ENCODE results near the gene COL11A2. TPM values are rescaled to one million over a fixed set of nuclear protein-coding genes. Genes with fewer than 3 reads are reported as not detected.

The COL11A2 gene
- total RNA-seq, 1 donor from 2014 or later, result 1.4 TPM

DNA sequence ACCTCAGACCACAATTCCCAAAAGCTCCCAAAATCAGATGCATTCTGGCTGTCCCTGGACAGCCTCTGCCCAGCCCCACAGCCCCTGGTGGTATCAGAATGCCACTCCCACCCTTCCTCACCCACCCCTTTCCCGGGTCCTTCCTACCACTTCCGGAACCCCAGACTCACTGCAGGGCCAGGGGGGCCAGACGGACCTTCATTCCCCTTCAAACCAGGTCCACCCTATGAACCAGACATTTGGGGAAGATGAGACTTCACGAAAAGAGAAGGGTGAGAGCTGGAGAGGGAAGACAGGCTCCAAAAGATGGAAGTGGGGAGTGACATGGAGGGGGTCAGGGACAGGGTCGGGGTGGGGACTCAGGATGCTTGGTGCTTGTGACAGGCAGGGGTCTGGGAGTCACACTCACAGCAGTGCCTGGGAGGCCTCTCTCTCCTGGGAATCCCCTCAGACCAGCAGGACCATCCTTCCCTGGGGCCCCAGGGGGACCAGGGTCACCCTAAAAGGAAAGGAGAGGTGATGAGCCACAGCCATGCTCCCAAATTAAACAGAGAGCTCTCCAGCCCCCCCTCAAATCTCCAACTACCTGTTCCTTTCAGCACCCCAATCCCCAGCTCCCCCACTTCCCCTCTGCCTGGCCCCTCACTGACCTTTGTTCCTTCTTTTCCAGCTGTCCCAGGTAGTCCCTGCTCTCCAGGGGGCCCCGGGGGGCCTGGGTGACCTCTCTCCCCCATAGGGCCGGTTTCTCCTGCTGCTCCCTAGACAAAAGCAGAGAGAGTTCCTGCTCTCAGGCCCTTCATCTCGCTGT is 20.2 kb downstream of the COL11A2 start:
- no peak for DNase-seq

DNA sequence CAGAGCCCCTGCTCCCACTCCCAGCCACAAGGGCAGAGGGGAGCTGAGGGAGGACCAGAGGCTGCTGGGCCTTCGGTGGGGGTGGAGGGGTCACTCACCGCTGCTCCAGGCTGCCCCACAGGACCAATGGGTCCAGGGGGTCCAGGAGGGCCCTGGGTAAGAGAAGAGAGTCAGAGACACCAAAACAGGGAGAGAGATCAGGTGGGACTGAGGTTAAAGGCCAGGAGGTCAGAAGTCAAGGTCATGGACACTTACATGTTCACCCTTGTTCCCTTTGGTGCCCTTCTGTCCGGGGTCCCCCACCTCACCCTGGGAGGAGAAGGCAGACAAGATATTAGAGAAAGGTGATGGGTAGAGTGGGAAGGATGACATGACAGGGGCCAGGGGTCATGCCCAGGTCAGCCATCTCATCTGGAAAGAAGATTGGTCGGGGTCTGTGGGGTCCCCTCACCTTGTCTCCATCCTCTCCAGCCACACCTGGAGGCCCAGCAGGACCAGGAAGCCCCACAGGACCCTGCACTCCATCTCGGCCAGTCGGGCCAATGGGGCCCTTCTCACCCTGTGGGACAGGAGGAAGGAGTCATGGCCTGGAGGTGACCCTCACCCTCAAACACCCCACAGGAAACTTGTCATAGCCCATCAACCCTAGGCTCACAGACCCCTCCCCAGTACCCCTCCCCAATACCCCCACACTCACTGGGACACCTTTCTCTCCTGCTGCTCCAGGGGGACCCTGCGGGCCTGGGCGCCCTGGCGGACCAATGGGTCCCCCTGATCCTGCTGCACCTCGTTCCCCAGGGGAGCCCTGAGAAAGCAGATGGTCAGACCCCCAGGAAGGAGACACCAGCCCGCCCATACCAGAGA is 21.0 kb downstream of the COL11A2 start:
- DNase-seq, result no peak

- no peak for DNase-seq
Observed at GRCh38 chr6:33170176-33171015, 21.9 kb downstream of the COL11A2 start.

DNA sequence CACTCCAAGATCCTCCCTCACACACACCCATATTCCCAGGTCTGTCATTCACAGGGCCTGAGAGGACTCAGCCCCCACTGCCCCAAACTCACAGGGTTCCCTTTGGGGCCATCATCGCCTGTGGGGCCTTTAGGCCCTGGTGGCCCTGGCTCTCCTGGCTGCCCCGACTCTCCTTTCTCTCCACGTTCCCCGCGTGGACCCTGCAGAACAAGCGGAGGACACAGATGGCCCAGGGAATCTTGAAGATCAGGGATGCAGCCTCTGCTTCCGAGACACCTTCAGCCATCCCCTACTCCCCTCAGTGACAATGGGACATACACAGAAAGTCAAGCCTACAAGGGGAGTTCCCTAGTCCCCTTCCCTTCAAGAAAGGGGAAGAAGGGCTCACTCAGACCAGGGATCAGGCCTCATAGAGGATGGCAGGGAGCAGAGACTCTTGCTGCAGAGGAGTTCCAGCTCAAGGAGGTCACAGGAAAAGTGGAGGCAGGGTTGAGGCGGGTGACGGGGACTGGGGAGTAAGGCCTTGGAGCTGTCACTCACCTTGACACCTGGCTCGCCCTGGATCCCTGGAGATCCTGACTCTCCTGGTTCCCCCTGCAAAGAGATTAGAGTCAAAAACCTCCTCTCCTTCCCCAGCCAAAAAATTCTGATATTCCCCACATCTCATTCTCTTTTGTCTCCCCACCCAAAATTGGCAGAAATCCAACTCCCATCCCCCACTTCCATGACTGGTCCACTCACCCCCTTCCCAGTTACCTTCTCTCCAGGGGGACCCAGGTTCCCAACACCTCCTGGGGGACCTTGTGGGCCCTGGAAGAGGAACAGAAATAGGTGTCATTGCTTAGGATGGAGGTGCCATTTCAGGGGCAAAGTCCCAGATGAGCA is 22.7 kb downstream of the COL11A2 start:
- DNase-seq, result no peak

DNA sequence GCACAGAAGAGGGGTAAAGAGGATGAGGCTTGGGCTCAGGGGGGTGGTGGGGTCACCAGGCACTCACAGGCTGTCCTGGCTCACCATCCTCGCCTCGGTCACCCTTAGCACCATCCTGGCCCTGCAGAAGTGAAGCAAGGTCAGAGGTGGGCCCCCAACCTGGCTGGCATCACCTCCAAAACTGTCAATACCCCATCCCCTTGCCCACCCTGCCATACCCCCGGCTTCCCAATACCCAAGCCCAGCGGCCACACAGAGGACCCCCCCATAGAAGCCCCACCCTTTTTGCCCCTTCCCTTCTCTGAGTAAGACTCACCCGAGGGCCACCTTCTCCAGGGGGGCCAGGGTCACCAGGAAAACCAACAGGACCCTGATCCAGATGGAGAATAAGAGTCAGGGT is 23.6 kb downstream of the COL11A2 start:
- DNase-seq, result no peak

DNA sequence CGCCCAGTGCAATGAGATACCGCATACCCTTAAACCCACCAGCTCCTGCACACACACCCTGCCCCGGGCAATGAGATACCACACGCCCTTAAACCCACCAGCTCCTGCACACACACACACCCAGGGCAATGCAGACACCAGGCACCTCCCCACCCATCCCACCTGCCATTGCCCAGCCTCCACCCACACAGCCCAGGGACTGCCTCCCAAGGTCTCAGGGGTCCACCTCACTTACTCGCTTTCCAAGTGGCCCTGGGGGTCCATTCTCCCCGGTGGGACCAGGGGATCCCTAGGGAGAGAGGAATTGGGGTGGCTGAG is 24.0 kb downstream of the COL11A2 start:
- no peak for DNase-seq

DNA sequence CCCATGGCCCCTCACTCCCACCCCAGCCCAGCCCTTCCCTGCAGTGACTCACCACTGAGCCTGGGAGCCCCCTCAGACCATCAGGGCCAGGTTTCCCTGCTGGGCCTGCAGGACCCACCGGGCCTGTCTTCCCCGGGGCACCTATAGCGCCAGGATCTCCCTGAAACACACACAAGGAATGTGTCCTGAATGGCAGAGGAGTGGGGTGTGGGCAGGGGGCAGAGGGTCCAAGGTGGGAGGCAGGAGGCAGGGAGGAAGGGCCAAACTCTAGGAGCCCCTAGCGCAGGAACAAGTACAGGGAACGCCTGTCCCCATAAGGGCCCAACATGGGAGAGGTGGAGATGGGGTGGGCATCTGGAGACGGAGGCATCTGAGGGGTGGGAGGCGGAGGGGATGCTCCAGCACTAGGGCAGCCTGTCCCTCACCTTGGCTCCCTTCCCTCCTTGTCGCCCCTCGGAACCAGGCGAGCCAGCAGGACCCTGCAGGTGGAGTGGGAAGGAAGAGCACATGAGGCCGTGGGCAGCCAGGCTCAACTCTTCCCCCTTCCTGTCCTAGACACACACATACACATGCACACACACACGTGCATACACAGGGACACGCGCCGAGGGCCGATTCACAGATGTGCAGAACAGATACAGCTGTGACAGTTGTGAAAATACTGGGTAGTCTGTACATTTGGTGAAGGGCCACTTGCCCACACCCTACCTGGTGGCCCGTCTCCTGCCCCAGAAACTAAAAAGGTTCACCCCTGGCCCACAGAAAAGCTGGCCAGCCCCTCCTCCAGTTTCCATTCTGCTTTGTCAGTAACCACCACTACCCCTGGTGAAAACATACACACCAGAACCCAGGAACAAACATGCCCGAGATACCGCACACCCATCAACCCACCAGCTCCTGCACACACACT is 24.6 kb downstream of the COL11A2 start:
- DNase-seq, result no peak

GRCh38 chr6:33166811-33167210 is 25.5 kb downstream of the COL11A2 start:
- DNase-seq, result no peak

DNA sequence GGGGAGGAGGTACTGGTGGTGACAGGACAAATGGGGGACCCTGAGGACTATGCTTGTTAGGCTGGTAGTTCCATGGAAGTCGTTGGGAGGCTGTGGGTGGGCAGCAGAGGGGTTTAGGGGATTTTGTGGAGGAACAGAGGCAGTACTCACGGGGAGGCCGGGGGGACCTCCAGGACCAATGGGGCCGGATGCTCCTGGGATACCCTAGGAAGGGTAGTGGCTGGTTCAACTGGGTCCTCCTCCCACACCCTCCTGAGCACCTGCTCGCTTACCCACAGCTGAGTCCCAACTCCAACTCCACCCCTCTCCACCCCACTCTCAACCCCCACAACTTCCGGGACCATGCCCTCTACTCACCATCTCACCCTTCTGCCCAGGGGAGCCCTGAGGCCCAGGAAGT is 25.9 kb downstream of the COL11A2 start:
- DNase-seq, result no peak

GRCh38 chr6:33165581-33166258 is 26.5 kb downstream of the COL11A2 start:
- DNase-seq, result no peak

- DNase-seq, result no peak
Observed at GRCh38 chr6:33164665-33165373, 27.4 kb downstream of the COL11A2 start.

- no peak for DNase-seq
Observed at GRCh38 chr6:33164176-33164575, 28.1 kb downstream of the COL11A2 start.

DNA sequence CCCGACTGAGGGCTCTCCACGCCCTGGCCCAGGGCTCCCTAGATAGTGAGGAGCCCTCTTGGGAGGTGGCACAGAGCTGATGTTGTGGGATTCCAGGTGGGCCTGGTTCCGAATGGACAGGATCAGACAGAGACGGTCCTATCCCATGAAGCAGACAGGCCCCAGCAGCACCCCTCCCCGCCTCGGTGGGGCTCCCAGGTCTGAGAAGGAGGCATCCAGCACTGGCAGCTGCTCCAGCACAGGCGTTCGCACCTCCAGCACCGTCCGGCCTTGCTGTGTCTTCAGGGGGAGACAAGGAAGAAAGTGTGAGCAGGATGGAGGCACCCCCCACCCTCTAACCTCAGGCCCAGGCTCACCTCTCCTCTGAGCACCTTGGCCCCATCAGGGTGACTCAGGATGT is 28.7 kb downstream of the COL11A2 start:
- no peak for DNase-seq

DNA sequence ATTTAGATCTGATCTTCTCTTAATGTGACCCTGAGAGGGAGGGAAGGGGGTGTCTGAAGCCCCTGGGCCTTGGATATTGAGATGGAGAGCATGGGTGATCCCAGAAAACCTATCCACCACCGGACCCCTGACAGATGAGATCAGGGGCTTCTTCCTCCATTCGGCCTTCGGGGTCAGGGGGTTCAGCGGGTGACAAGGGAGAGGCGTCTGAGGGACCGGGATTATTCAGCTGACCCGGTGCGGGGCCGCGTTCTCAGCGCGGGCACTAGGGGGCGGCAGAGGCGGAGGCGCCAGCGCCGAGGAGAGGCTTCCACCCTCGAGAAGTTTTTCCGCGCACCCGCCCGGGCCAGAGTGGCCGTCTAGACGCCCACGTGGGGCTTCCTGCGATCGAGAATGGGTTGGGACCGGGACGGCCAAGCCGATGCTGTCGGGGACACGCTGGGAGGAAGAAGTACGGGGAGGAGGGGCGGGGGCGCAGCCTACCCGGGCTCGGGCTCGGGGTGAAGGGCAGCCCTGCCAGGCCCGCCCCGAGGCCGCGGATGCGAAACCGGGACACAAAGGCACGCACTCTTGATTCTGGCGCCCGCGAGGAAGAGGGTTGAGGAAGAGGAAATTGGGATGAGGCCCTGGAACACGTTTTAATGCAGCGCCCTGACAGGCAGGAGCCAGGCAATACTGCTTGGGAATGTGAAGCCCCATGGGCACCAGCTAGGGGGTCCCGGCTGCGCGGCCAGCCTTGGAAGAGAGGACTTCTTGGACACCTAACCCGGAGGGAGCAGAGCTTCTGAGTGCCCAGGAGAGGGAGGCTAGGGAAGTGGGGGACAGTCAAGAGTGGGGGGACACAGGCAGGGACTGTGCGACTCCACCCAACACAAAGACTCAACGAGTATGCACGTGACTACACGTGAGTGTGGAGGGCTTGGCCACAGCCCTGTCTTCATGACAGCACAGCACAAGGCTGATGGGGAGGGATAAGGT is 30.6 kb downstream of the COL11A2 start:
- peak; percentile 45 for DNase-seq

- DNase-seq, result no peak
Observed at GRCh38 chr6:33160728-33161344, 31.4 kb downstream of the COL11A2 start.

- no peak for DNase-seq
Observed at GRCh38 chr6:33160096-33160495, 32.2 kb downstream of the COL11A2 start.

DNA sequence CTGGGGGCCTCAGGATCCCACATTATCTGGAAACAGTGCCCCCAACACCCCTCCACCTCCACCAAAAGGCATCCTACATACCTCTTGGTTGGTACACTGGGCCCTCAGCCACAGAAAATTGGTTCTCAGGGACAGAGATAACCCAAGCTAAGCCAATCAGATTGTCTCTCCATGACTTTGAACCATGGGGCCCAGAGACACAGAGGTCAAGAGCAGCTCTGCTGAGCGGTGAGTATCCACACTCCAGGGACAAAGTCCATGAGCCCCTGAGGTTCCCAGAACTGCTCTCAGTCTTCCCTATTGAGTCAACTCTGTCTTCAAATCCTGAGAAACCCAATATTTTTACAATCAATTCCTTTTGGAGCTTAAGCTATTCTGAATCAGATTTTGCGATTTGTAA is 35.3 kb downstream of the COL11A2 start:
- DNase-seq, result no peak

- no peak for DNase-seq
Observed at GRCh38 chr6:33156561-33156960, 35.7 kb downstream of the COL11A2 start.
